Nephron progenitor cell (in vitro differentiated cells): ENCODE data around the gene IRF2BPL.

Source experiments
- DNase-seq: peaks from one replicate; pipeline ENCODE4 v3.0.0; 2021
- H3K27ac Mint-ChIP-seq: 2 replicates; pipeline ENCODE4 v1.8.0; 2021; ENCODE audit warnings: mild to moderate bottlenecking, moderate library complexity, mixed read lengths
- H3K27me3 Mint-ChIP-seq: 2 replicates; pipeline ENCODE4 v1.8.0; 2021; ENCODE audit warnings: mild to moderate bottlenecking, low read depth, mixed read lengths; ENCODE audit not compliant: poor library complexity
- H3K36me3 Mint-ChIP-seq: 2 replicates; pipeline ENCODE4 v1.8.0; 2021; ENCODE audit warnings: low read depth, mixed read lengths
- H3K4me1 Mint-ChIP-seq: 2 replicates; pipeline ENCODE4 v1.8.0; 2021; ENCODE audit warnings: mixed read lengths
- H3K4me3 Mint-ChIP-seq: 2 replicates; pipeline ENCODE4 v1.8.0; 2021; ENCODE audit warnings: mild to moderate bottlenecking, moderate library complexity, mixed read lengths
- H3K9me3 Mint-ChIP-seq: 2 replicates; pipeline ENCODE4 v1.8.0; 2021; ENCODE audit warnings: mild to moderate bottlenecking, moderate library complexity, mixed read lengths
- TF ChIP-seq, protein P1 (sequence below): fragments of 200-600 bp; sonication (generic); IDR thresholded peaks from 2 replicates; pipeline ENCODE4 v1.5.0; 2021; ENCODE audit warnings: antibody characterized with exemption

IRF2BPL gene

DNA sequence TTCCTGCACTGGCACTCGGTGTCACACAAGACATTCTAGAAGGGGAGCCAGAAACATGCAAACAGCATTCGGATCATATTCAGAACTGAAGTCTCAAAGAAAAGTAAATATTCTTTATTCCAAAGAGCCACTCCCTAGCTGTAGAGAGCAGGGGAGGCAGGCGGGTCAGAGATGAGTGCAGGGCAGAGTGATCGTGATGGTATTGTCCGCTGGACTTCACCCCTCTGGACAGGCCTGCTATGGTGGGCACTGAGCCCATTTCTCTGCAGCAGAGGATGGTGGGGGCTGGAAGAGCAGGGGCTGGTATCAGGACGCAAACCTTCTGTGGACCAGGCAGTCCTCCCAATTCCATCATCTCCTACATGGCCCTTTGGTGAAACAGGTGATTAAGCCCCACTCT, 25.6 kb downstream of the IRF2BPL start:
- H3K36me3 Mint-ChIP-seq = no peaks in the 10 kb centered on the region
- H3K27me3 Mint-ChIP-seq = no peaks in the 10 kb centered on the region
- no peak for DNase-seq
- H3K27ac Mint-ChIP-seq = peak overlapping the region; percentile 68
- H3K9me3 Mint-ChIP-seq = no peaks in the 10 kb centered on the region
- H3K4me3 Mint-ChIP-seq = no peak overlapping the region
- TF ChIP-seq, protein P1, sequence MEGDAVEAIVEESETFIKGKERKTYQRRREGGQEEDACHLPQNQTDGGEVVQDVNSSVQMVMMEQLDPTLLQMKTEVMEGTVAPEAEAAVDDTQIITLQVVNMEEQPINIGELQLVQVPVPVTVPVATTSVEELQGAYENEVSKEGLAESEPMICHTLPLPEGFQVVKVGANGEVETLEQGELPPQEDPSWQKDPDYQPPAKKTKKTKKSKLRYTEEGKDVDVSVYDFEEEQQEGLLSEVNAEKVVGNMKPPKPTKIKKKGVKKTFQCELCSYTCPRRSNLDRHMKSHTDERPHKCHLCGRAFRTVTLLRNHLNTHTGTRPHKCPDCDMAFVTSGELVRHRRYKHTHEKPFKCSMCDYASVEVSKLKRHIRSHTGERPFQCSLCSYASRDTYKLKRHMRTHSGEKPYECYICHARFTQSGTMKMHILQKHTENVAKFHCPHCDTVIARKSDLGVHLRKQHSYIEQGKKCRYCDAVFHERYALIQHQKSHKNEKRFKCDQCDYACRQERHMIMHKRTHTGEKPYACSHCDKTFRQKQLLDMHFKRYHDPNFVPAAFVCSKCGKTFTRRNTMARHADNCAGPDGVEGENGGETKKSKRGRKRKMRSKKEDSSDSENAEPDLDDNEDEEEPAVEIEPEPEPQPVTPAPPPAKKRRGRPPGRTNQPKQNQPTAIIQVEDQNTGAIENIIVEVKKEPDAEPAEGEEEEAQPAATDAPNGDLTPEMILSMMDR = no peak
- peaks cover 88% of the 10 kb centered on the region for H3K4me1 Mint-ChIP-seq

DNA sequence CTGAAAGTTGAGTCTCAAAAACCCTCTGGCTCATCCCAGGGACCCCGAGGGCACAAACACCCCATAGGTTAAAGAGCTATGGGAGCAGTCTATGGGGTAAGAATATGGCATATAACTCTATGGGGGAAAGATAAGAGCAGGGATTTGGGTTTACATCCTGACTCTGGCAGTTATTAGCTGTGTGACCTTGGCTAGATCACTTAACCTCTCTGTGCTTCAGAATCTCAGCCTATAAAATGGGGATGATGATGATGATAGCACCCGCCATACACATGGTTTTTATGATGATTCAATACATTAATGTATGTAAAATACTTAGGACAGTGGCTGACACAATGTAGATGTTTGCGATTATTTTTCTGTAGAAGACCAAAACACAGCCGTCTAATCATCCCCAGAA, 26.2 kb downstream of the IRF2BPL start:
- Mint-ChIP-seq H3K9me3 (no peaks in the 10 kb centered on the region), H3K27ac (peak overlapping the region; percentile 68), H3K27me3 (no peaks in the 10 kb centered on the region), H3K36me3 (no peaks in the 10 kb centered on the region), H3K4me3 (no peak overlapping the region), H3K4me1 (peaks cover 87% of the 10 kb centered on the region)
- TF ChIP-seq, protein P1 = no peak
- DNase-seq = no peak

DNA sequence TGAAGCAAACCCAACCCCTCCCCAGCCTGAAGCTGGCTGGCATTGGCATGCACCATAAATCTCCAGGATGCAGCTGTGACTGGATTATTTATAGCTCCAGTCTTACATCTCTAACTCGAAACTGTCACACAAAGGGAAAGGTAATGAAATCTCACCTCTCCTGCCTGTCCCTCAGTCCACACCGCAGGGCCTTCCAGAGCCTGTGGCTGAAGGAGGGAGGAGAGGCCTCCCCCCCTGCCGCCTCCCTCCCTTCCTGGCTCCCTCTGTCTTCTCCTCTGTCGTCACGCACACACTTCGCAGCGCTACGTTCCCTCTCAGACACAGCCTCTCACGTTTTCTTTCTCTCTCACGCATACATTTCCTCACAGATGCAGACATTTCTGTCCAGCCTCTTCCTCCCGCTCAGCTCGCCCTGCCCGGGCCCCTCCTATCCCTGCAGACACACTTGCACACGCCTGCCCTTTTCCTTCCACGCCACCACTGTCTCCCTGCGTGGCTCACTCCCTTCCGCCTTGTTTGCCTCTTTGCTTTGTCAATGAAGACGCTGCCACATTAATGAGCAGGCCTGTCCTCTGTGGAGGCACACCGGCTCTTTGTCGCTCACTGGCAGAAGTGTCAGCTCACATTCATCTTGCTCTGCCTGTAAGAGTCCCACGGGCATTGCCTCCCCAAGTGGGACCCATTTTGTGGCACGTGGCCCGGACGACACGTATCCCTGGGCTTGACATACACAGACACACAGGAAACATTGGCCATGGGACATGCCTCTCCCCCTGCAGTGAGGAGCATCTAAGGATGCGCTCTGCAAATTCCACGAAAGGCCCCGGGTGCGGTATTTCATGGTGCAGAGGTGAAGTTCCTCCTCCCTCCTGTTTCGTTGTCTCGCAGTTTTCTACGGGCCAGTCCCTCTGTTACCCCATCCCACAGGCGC, 27.9 kb downstream of the IRF2BPL start:
- peaks cover 87% of the 10 kb centered on the region for H3K4me1 Mint-ChIP-seq
- peak; percentile 62 for DNase-seq
- peak overlapping the region; percentile 39 for H3K4me3 Mint-ChIP-seq
- TF ChIP-seq, protein P1 = no peak
- no peaks in the 10 kb centered on the region for H3K9me3 Mint-ChIP-seq
- peak overlapping the region; percentile 68 for H3K27ac Mint-ChIP-seq
- H3K36me3 Mint-ChIP-seq = no peaks in the 10 kb centered on the region
- peaks cover 2% of the 10 kb centered on the region for H3K27me3 Mint-ChIP-seq

DNA sequence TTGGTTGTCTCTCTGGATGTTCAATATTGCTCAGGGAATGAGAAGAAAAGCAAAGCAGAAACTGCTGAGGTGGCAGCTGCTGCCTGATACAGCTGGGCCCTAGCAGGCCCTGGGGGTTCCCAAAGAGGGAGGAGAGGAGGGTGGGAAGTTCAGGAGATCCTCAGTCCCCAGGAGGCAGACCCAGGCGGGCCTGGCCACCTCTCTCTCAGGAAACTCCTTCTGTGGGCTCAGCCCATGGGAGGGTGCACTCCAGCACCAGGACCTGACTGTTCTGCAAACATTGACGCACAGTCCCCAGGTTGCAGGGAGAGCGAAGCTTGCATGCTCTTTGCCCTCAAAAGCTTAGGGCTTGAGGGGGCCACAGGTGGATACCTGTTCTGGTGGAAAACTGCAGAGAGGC, 29.6 kb downstream of the IRF2BPL start:
- Mint-ChIP-seq H3K27me3 (peaks cover 6% of the 10 kb centered on the region), H3K9me3 (no peaks in the 10 kb centered on the region), H3K27ac (no peak overlapping the region), H3K36me3 (no peaks in the 10 kb centered on the region), H3K4me1 (peaks cover 85% of the 10 kb centered on the region), H3K4me3 (no peak overlapping the region)
- no peak for DNase-seq
- TF ChIP-seq, protein P1 = no peak

DNA sequence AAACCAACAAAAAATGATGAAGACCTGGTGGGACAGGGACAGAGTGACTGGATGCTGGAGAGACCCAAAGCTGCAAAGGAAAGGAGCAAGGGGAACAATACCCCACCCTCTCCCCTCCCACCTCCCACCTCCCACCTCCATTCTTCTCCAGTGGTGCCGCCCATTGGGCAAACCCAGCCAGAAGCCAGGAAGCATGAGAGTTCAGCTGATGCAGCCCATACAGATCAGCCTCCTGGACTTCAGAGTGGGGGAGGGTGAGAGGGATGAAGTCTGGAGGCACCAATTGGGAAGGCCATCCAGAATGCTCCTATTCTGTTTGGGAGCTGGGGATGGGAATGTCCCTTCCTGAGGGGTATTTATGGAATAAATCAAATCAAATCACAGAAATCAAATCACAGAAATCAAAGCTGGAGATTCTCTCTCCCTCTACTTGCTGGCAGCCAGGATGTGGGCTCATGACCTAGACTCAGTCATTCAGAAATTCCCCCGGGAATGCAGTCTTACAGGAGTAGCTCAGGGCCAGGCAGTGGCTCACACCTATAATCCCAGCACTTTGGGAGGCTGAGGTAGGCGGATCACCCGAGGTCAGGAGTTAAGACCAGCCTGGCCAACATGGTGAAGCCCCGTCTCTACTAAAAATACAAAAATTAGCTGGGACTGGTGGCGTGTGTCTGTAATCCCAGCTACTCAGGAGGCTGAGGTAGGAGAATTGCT, 31.1 kb downstream of the IRF2BPL start:
- no peak overlapping the region for H3K4me3 Mint-ChIP-seq
- DNase-seq = no peak
- H3K27ac Mint-ChIP-seq = peak overlapping the region; percentile 54
- H3K36me3 Mint-ChIP-seq = no peaks in the 10 kb centered on the region
- TF ChIP-seq, protein P1 = no peak
- H3K27me3 Mint-ChIP-seq = peaks cover 7% of the 10 kb centered on the region
- no peaks in the 10 kb centered on the region for H3K9me3 Mint-ChIP-seq
- peaks cover 82% of the 10 kb centered on the region for H3K4me1 Mint-ChIP-seq
